ENCODE results near the gene GNAT1. TPM values are rescaled to one million over a fixed set of nuclear protein-coding genes. Genes with fewer than 3 reads are reported as not detected.

The GNAT1 gene
- total RNA-seq, 1 experiment from 2014 or later: 0.50 TPM

DNA sequence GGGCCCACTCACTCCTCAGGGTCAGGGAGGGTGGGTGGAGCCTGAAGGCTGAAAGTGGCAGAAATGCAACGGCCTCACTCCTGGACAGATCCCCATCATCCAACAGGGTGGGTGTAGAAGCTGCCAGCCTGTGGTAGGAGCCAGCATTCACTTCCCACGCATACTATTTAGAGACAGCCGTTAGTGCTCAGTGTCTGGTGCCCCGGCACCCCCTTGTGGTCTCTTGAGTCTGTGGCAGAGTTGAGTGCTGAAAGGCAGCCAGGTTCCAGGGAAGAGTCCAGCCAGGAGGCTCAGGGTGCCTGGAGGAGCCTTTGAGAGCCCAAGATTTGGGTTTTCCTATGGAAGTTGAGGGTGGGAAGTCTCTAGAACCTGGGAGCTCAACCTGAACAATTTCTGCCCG is 2.1 kb upstream of the GNAT1 start:
- H3K27ac Mint-ChIP-seq (ENCODE audit: unreplicated experiment): no peak overlapping the region
- no peaks in the 10 kb centered on the region for H3K9me3 Mint-ChIP-seq (ENCODE audit: unreplicated experiment)
- BruUV-seq (replicated peaks): no TSS peak
- peaks cover 12% of the 10 kb centered on the region for H3K4me1 ChIP-seq
- peaks cover 4% of the 10 kb centered on the region for H3K36me3 Mint-ChIP-seq (ENCODE audit: insufficient read depth, unreplicated experiment)
- no peak overlapping the region for H3K4me3 ChIP-seq (ENCODE audit: low read depth, low read length)
- H3K27me3 ChIP-seq (replicated peaks; ENCODE audit: control insufficient read depth, insufficient read depth, low read length): no peaks in the 10 kb centered on the region
- DNase-seq: peak; percentile 78 to 82
- no peaks in the 10 kb centered on the region for H3K27me3 Mint-ChIP-seq (ENCODE audit: insufficient read depth, unreplicated experiment)
- ChIA-PET POLR2A (no interaction called here), CTCF (interaction anchor here (0.5 to 2.4 kb wide), 3 partner anchors 14 to 88 kb away, joined by 4 to 15 read pairs (median 4); no protein-coding TSS in a partner anchor)
- peak; percentile 73 to 93 for TF ChIP-seq CTCF (IDR thresholded peaks at IDR 0.05; ENCODE audit: insufficient read depth in 1 of 2, low read depth in 1 of 2, low read length in 1 of 2, severe bottlenecking in 1 of 2, unreplicated experiment in 1 of 2)
- intact Hi-C loops (cut with micrococcal nuclease; ENCODE audit: unreplicated experiment): loop anchor here (1.0 kb wide), 2 partner anchors 34 to 68 kb away; partner anchors contain the start of gene SEMA3F
- no peaks in the 10 kb centered on the region for H3K36me3 ChIP-seq (ENCODE audit: control insufficient read depth, insufficient read depth, low read length)
- no peaks in the 10 kb centered on the region for H3K9me3 ChIP-seq
- H3K4me1 Mint-ChIP-seq (ENCODE audit: low read depth, unreplicated experiment): peaks cover under 1% of the 10 kb centered on the region
- H3K4me3 Mint-ChIP-seq (ENCODE audit: unreplicated experiment): no peak overlapping the region

- POLR2A ChIA-PET: no interaction called here
- H3K36me3 Mint-ChIP-seq (ENCODE audit: insufficient read depth, unreplicated experiment): no peaks in the 10 kb centered on the region
Measured at GRCh38 chr3:50189989-50190388, 1.4 kb upstream of the GNAT1 start.

DNA sequence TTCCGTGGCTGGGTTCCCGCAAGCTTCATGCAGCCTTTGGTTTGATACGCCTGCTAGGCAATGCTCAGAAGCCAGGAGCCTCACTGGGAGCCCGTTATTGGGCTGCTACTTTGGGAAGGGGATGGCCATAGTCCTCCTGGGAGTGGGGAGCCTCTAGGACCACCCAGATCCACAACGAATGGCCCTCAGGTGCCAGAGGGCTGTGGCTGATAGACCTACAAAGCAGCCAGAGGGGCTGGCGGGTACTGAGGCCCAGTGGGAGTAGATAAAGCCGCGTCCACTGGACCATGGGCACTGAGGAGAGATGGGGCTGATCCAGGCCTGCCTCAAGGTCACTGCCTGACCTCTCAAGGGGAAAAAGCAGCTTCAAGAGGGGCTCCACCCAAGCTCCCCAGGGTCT is 714 bp downstream of the GNAT1 start:
- no peaks in the 10 kb centered on the region for H3K9me3 Mint-ChIP-seq (ENCODE audit: unreplicated experiment)
- no TSS peak for BruUV-seq (replicated peaks)
- Histone ChIP-seq H3K4me1 (peaks cover 20% of the 10 kb centered on the region), H3K4me3 (ENCODE audit: low read depth, low read length) (no peak overlapping the region), H3K36me3 (ENCODE audit: control insufficient read depth, insufficient read depth, low read length) (no peaks in the 10 kb centered on the region), H3K27me3 (replicated peaks; ENCODE audit: control insufficient read depth, insufficient read depth, low read length) (no peaks in the 10 kb centered on the region), H3K9me3 (no peaks in the 10 kb centered on the region)
- H3K4me3 Mint-ChIP-seq (ENCODE audit: unreplicated experiment): no peak overlapping the region
- no peaks in the 10 kb centered on the region for H3K36me3 Mint-ChIP-seq (ENCODE audit: insufficient read depth, unreplicated experiment)
- H3K4me1 Mint-ChIP-seq (ENCODE audit: low read depth, unreplicated experiment): no peaks in the 10 kb centered on the region
- POLR2A ChIA-PET: no interaction called here
- intact Hi-C loops (cut with micrococcal nuclease; ENCODE audit: unreplicated experiment): loop anchor here (1.0 kb wide), 2 partner anchors 34 to 81 kb away; no protein-coding TSS in a partner anchor
- TF ChIP-seq CTCF (IDR thresholded peaks at IDR 0.05; ENCODE audit: insufficient read depth in 1 of 2, low read depth in 1 of 2, low read length in 1 of 2, severe bottlenecking in 1 of 2, unreplicated experiment in 1 of 2): no peak
- H3K27ac Mint-ChIP-seq (ENCODE audit: unreplicated experiment): no peak overlapping the region
- DNase-seq: no peak
- no peaks in the 10 kb centered on the region for H3K27me3 Mint-ChIP-seq (ENCODE audit: insufficient read depth, unreplicated experiment)
- CTCF ChIA-PET: interaction anchor here (0.6 to 1.8 kb wide), 9 partner anchors 10 to 107 kb away, joined by 3 to 17 read pairs (median 5); partner anchors contain the start of genes GNAI2, HYAL3 and NAA80

More at GRCh38 chr3:50189989-50190388, 1.4 kb upstream of the GNAT1 start:
- no peak for TF ChIP-seq CTCF (IDR thresholded peaks at IDR 0.05; ENCODE audit: insufficient read depth in 1 of 2, low read depth in 1 of 2, low read length in 1 of 2, severe bottlenecking in 1 of 2, unreplicated experiment in 1 of 2)
- CTCF ChIA-PET: interaction anchor here (1.0 to 2.4 kb wide), 2 partner anchors 26 to 69 kb away, joined by 6 to 15 read pairs; no protein-coding TSS in a partner anchor
- Histone ChIP-seq H3K9me3 (no peaks in the 10 kb centered on the region), H3K27me3 (replicated peaks; ENCODE audit: control insufficient read depth, insufficient read depth, low read length) (no peaks in the 10 kb centered on the region), H3K36me3 (ENCODE audit: control insufficient read depth, insufficient read depth, low read length) (no peaks in the 10 kb centered on the region), H3K4me3 (ENCODE audit: low read depth, low read length) (no peak overlapping the region), H3K4me1 (peaks cover 7% of the 10 kb centered on the region; the same call in 1 of the 2 replicates)
- BruUV-seq (replicated peaks): no TSS peak
- no peaks in the 10 kb centered on the region for H3K9me3 Mint-ChIP-seq (ENCODE audit: unreplicated experiment)
- no peaks in the 10 kb centered on the region for H3K4me1 Mint-ChIP-seq (ENCODE audit: low read depth, unreplicated experiment)
- no peaks in the 10 kb centered on the region for H3K27me3 Mint-ChIP-seq (ENCODE audit: insufficient read depth, unreplicated experiment)
- intact Hi-C loops (cut with micrococcal nuclease; ENCODE audit: unreplicated experiment): loop anchor here (1.0 kb wide), 2 partner anchors 35 to 69 kb away; partner anchors contain the start of gene SEMA3F
- no peak for DNase-seq
- no peak overlapping the region for H3K4me3 Mint-ChIP-seq (ENCODE audit: unreplicated experiment)
- no peak overlapping the region for H3K27ac Mint-ChIP-seq (ENCODE audit: unreplicated experiment)
